WTC11 (cell line): ENCODE data around the gene ZFPL1. TPM values are rescaled to one million over a fixed set of nuclear protein-coding genes. Genes with fewer than 3 reads are reported as not detected.

Experiments
- ATAC-seq: fragments of 200-7000 bp; cut with Tn5 transposase; 2 replicates; pipeline ENCODE4 v1.10.0; 2021; ENCODE audit warnings: mild to moderate bottlenecking, moderate library complexity
- CTCF ChIA-PET: fragments of 300-600 bp; sonication (Branson Sonifier 250); formaldehyde crosslinking; loops from one replicate; lab custom pipeline; 2021; ENCODE audit warnings: antibody characterized with exemption; lab: Charles Lee
- POLR2A ChIA-PET: fragments of 350-600 bp; sonication (Branson Sonifier 250); formaldehyde crosslinking; loops from one replicate; lab custom pipeline; 2021; ENCODE audit warnings: antibody characterized with exemption; lab: Charles Lee
- DNase-seq: peaks from one replicate; pipeline ENCODE4 v3.0.0; 2021; ENCODE audit warnings: low spot score
- H3K27ac Mint-ChIP-seq: 2 replicates; pipeline ENCODE4 v1.8.0; 2021; ENCODE audit warnings: mixed read lengths
- H3K27me3 Mint-ChIP-seq: 2 replicates; pipeline ENCODE4 v1.8.0; 2021; ENCODE audit warnings: low read depth, mild to moderate bottlenecking, moderate library complexity, mixed read lengths
- H3K36me3 Mint-ChIP-seq: 2 replicates; pipeline ENCODE4 v1.8.0; 2021; ENCODE audit warnings: mixed read lengths
- H3K4me1 Mint-ChIP-seq: 2 replicates; pipeline ENCODE4 v1.8.0; 2022; ENCODE audit warnings: mixed read lengths
- H3K4me3 Mint-ChIP-seq: 2 replicates; pipeline ENCODE4 v1.8.0; 2021; ENCODE audit warnings: mild to moderate bottlenecking, moderate library complexity, mixed read lengths
- H3K9me3 Mint-ChIP-seq: 2 replicates; pipeline ENCODE4 v1.8.0; 2021; ENCODE audit warnings: mixed read lengths
- AFF4 ChIP-seq: sonication (generic); formaldehyde crosslinking; IDR thresholded peaks from 2 replicates; pipeline ENCODE4 v1.8.1; 2023; ENCODE audit warnings: mild to moderate bottlenecking, missing genetic modification reagents, borderline replicate concordance
- ATF1 ChIP-seq: sonication (generic); formaldehyde crosslinking; IDR thresholded peaks from 2 replicates; pipeline ENCODE4 v1.8.1; 2023; ENCODE audit warnings: mild to moderate bottlenecking, moderate library complexity, missing genetic modification reagents
- ATF2 ChIP-seq: sonication (generic); formaldehyde crosslinking; IDR thresholded peaks from 2 replicates; pipeline ENCODE4 v1.8.1; 2022; ENCODE audit warnings: low read depth, missing genetic modification reagents, borderline replicate concordance
- CTCF ChIP-seq: fragments of 200-600 bp; IDR thresholded peaks from 2 replicates; pipeline ENCODE4 v1.8.0; 2022; ENCODE audit warnings: antibody characterized with exemption
- E2F4 ChIP-seq: sonication (generic); formaldehyde crosslinking; IDR thresholded peaks from 2 replicates; pipeline ENCODE4 v1.8.1; 2022; ENCODE audit warnings: low read depth, mild to moderate bottlenecking, moderate library complexity, missing genetic modification reagents, borderline replicate concordance
- ETV6 ChIP-seq: sonication (generic); formaldehyde crosslinking; IDR thresholded peaks from 2 replicates; pipeline ENCODE4 v1.8.1; 2022; ENCODE audit warnings: mild to moderate bottlenecking, missing genetic modification reagents
- IRF1 ChIP-seq: sonication (generic); formaldehyde crosslinking; IDR thresholded peaks from 2 replicates; pipeline ENCODE4 v1.8.0; 2023; ENCODE audit warnings: missing genetic modification reagents
- JAZF1 ChIP-seq: fragments of 250-450 bp; sonication (Bioruptor Pico); IDR thresholded peaks from 2 replicates; pipeline ENCODE4 v1.9.0; 2021; ENCODE audit warnings: moderate library complexity, mild to moderate bottlenecking, inconsistent platforms
- JUN ChIP-seq: sonication (generic); formaldehyde crosslinking; IDR thresholded peaks from 2 replicates; pipeline ENCODE4 v1.8.0; 2023; ENCODE audit warnings: mild to moderate bottlenecking, missing genetic modification reagents
- KAT7 ChIP-seq: sonication (generic); formaldehyde crosslinking; IDR thresholded peaks from 2 replicates; pipeline ENCODE4 v1.8.1; 2023; ENCODE audit warnings: missing genetic modification reagents, mild to moderate bottlenecking, borderline replicate concordance
- NFATC4 ChIP-seq: fragments of 250-450 bp; sonication (Bioruptor Pico); IDR thresholded peaks from 2 replicates; pipeline ENCODE4 v1.9.0; 2021; ENCODE audit warnings: mild to moderate bottlenecking
- NR2C2 ChIP-seq: sonication (generic); formaldehyde crosslinking; IDR thresholded peaks from 2 replicates; pipeline ENCODE4 v1.8.0; 2022; ENCODE audit warnings: mild to moderate bottlenecking, missing genetic modification reagents
- RELA ChIP-seq: sonication (generic); formaldehyde crosslinking; IDR thresholded peaks from 2 replicates; pipeline ENCODE4 v1.8.1; 2022; ENCODE audit warnings: missing genetic modification reagents, mild to moderate bottlenecking, borderline replicate concordance
- SOX15 ChIP-seq: fragments of 250-450 bp; sonication (Bioruptor Pico); IDR thresholded peaks from 2 replicates; pipeline ENCODE4 v1.9.0; 2021; ENCODE audit warnings: mild to moderate bottlenecking
- TEAD4 ChIP-seq: sonication (generic); formaldehyde crosslinking; IDR thresholded peaks from 2 replicates; pipeline ENCODE4 v1.8.0; 2022; ENCODE audit warnings: mild to moderate bottlenecking, missing genetic modification reagents
- TP53 ChIP-seq: sonication (generic); formaldehyde crosslinking; IDR thresholded peaks from 2 replicates; pipeline ENCODE4 v1.8.1; 2023; ENCODE audit warnings: mild to moderate bottlenecking, missing genetic modification reagents
- ZNF232 ChIP-seq: sonication (generic); formaldehyde crosslinking; IDR thresholded peaks from 2 replicates; pipeline ENCODE4 v1.8.0; 2022; ENCODE audit warnings: mild to moderate bottlenecking, missing genetic modification reagents
- ZNF281 ChIP-seq: sonication (generic); formaldehyde crosslinking; IDR thresholded peaks from 2 replicates; pipeline ENCODE4 v1.8.0; 2023; ENCODE audit warnings: mild to moderate bottlenecking, missing genetic modification reagents
- ZNF671 ChIP-seq: fragments of 250-450 bp; sonication (Bioruptor Pico); IDR thresholded peaks from 2 replicates; pipeline ENCODE4 v1.8.0; 2021; ENCODE audit warnings: mild to moderate bottlenecking
- total RNA-seq: library from RNA; stranded (reverse); gene quantifications from 3 replicates; pipeline ENCODE4 v1.2.3, GENCODE V29; 2021

The ZFPL1 gene
- total RNA-seq, 1 experiment from 2014 or later = 33.8 TPM

GRCh38 chr11:65064847-65065240, 19.2 kb upstream of the ZFPL1 start (continued):
- TF ChIP-seq NFATC4 (CRISPR knock-in tag) (no peak), SOX15 (CRISPR knock-in tag) (no peak), AFF4 (no peak), IRF1 (no peak), RELA (no peak)

- ATAC-seq = no peak
- ChIA-PET CTCF (interaction anchor here (0.6 to 2.2 kb wide), 11 partner anchors 10 to 219 kb away, joined by 3 to 10 read pairs (median 4); partner anchors contain the start of genes ARL2, FAU, MRPL49 and SAC3D1), POLR2A (interaction anchor here (0.8 to 1.4 kb wide), 4 partner anchors 10 to 116 kb away, joined by 3 to 4 read pairs (median 3); partner anchors contain the start of genes CAPN1, SAC3D1 and VPS51)
- Mint-ChIP-seq H3K27ac (no peak overlapping the region), H3K36me3 (no peaks in the 10 kb centered on the region), H3K9me3 (no peaks in the 10 kb centered on the region), H3K4me3 (no peak overlapping the region), H3K4me1 (peaks cover 25% of the 10 kb centered on the region), H3K27me3 (no peaks in the 10 kb centered on the region; the same call in 1 of the 2 replicates)
- no peak for DNase-seq
- TF ChIP-seq TP53 (CRISPR knock-in tag) (no peak), SOX15 (CRISPR knock-in tag) (no peak), NR2C2 (CRISPR knock-in tag) (no peak), NFATC4 (CRISPR knock-in tag) (no peak), CTCF (no peak), ATF1 (CRISPR knock-in tag) (no peak), JUN (CRISPR knock-in tag) (no peak), AFF4 (no peak), ETV6 (CRISPR knock-in tag) (no peak), TEAD4 (CRISPR knock-in tag) (no peak), KAT7 (CRISPR knock-in tag) (no peak), ATF2 (CRISPR knock-in tag) (no peak), IRF1 (no peak), ZNF281 (CRISPR knock-in tag) (no peak), ZNF232 (CRISPR knock-in tag) (no peak), E2F4 (CRISPR knock-in tag) (no peak), ZNF671 (CRISPR knock-in tag) (no peak), JAZF1 (CRISPR knock-in tag) (no peak)
These were observed 18.2 kb upstream of the ZFPL1 start for GRCh38 chr11:65065851-65066250.
